ENCODE measurements around the gene TFDP2.

Gene TFDP2

DNA sequence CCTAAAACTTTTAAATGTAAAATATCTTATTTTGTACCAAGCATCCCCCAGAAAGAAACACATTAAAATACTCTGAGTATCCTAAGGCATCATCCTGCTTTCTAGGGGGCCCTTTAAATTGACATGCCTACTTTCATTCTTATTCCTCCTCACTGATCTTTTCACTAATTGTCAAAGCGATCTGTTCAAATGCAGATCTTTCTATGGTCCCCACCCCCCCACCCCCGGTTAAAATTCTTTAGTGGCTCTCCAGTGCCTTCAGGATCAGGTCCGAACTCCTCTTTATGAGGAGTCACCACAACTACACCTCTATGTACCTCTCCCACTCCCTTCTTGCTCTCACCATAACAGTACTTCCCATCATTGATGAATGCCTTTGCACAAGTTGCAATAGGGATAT is 19.2 kb upstream of the TFDP2 start:
- H3K9me3 ChIP-seq (ENCODE audit: control insufficient read depth, insufficient read depth, low read depth, low read length), result no peaks in the 10 kb centered on the region
- TF ChIP-seq HOXD13 (CRISPR knock-in tag; IDR thresholded peaks at IDR 0.05; ENCODE audit: borderline replicate concordance), result no peak
- TF ChIP-seq ZBTB21 (tag by site-specific recombination; IDR thresholded peaks at IDR 0.05), result no peak
- TF ChIP-seq, protein P1, sequence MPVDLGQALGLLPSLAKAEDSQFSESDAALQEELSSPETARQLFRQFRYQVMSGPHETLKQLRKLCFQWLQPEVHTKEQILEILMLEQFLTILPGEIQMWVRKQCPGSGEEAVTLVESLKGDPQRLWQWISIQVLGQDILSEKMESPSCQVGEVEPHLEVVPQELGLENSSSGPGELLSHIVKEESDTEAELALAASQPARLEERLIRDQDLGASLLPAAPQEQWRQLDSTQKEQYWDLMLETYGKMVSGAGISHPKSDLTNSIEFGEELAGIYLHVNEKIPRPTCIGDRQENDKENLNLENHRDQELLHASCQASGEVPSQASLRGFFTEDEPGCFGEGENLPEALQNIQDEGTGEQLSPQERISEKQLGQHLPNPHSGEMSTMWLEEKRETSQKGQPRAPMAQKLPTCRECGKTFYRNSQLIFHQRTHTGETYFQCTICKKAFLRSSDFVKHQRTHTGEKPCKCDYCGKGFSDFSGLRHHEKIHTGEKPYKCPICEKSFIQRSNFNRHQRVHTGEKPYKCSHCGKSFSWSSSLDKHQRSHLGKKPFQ (tag by site-specific recombination; IDR thresholded peaks at IDR 0.05), result no peak
- TF ChIP-seq ZNF146 (tag by site-specific recombination; IDR thresholded peaks at IDR 0.05), result no peak
- no peak for TF ChIP-seq ZNF621 (tag by site-specific recombination; IDR thresholded peaks at IDR 0.05)
- TF ChIP-seq ZNF292 (tag by site-specific recombination; IDR thresholded peaks at IDR 0.05; ENCODE audit: borderline replicate concordance, low read depth), result no peak
- no peak for TF ChIP-seq ZNF175 (tag by site-specific recombination; IDR thresholded peaks at IDR 0.05)
- no peak for TF ChIP-seq ZNF48 (tag by site-specific recombination; IDR thresholded peaks at IDR 0.05)
- TF ChIP-seq, protein P2, sequence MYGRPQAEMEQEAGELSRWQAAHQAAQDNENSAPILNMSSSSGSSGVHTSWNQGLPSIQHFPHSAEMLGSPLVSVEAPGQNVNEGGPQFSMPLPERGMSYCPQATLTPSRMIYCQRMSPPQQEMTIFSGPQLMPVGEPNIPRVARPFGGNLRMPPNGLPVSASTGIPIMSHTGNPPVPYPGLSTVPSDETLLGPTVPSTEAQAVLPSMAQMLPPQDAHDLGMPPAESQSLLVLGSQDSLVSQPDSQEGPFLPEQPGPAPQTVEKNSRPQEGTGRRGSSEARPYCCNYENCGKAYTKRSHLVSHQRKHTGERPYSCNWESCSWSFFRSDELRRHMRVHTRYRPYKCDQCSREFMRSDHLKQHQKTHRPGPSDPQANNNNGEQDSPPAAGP (tag by site-specific recombination; IDR thresholded peaks at IDR 0.05), result no peak
- no peak for TF ChIP-seq ZNF596 (tag by site-specific recombination; IDR thresholded peaks at IDR 0.05)
- TF ChIP-seq ZNF221 (tag by site-specific recombination; IDR thresholded peaks at IDR 0.05; ENCODE audit: borderline replicate concordance), result no peak
- no peak for TF ChIP-seq ZNF558 (tag by site-specific recombination; IDR thresholded peaks at IDR 0.05)
- TF ChIP-seq SP2 (tag by site-specific recombination; IDR thresholded peaks at IDR 0.05), result no peak
- TF ChIP-seq, protein P3, sequence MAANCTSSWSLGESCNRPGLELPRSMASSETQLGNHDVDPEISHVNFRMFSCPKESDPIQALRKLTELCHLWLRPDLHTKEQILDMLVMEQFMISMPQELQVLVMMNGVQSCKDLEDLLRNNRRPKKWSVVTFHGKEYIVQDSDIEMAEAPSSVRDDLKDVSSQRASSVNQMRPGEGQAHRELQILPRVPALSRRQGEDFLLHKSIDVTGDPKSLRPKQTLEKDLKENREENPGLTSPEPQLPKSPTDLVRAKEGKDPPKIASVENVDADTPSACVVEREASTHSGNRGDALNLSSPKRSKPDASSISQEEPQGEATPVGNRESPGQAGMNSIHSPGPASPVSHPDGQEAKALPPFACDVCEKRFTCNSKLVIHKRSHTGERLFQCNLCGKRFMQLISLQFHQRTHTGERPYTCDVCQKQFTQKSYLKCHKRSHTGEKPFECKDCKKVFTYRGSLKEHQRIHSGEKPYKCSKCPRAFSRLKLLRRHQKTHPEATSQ (tag by site-specific recombination; IDR thresholded peaks at IDR 0.05), result no peak
- no peak for TF ChIP-seq ZNF548 (tag by site-specific recombination; IDR thresholded peaks at IDR 0.05)
- TF ChIP-seq, protein P4, sequence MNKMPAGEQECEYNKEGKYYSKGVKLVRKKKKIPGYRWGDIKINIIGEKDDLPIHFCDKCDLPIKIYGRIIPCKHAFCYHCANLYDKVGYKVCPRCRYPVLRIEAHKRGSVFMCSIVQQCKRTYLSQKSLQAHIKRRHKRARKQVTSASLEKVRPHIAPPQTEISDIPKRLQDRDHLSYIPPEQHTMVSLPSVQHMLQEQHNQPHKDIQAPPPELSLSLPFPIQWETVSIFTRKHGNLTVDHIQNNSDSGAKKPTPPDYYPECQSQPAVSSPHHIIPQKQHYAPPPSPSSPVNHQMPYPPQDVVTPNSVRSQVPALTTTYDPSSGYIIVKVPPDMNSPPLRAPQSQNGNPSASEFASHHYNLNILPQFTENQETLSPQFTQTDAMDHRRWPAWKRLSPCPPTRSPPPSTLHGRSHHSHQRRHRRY (tag by site-specific recombination; IDR thresholded peaks at IDR 0.05), result no peak
- no peak for TF ChIP-seq ZNF426 (tag by site-specific recombination; IDR thresholded peaks at IDR 0.05)
- no peaks in the 10 kb centered on the region for H3K4me1 ChIP-seq (ENCODE audit: control insufficient read depth, insufficient read depth, low read length)
- ChIA-PET POLR2A (no interaction called here), CTCF (no interaction called here)
- peaks cover 20 to 40% of the 10 kb centered on the region in 2 experiments for H3K36me3 ChIP-seq (ENCODE audit: control insufficient read depth in 2 of 2, insufficient read depth in 1 of 2, low read length in 2 of 2)
- no peak overlapping the region for H3K27ac ChIP-seq (ENCODE audit: extremely low read depth, low read depth, low read length)
- H3K4me3 ChIP-seq (ENCODE audit: low read depth, low read length), result no peak overlapping the region

DNA sequence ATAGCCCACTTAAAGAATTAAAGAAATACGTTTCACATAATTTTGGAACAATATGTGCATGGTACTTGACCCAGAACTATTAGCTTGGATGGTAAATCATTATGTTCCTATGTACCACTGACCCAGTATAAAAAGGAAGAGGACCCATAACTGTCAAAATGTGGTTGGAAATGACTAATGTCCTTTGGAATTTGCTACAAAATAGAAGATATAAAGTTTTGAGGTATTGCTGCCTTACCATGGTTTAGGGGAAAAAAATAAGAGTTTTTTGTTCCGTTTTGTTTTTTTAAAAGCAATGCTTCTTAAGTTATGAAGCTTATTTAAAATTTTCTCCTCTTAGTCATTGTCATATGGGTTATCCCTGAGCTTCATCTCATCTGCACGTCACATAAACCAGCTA is 15.8 kb upstream of the TFDP2 start:
- H3K4me1 ChIP-seq (ENCODE audit: control insufficient read depth, insufficient read depth, low read length), result no peaks in the 10 kb centered on the region
- H3K27ac ChIP-seq (ENCODE audit: extremely low read depth, low read depth, low read length), result no peak overlapping the region
- TF ChIP-seq ZBTB48 (tag by site-specific recombination; IDR thresholded peaks at IDR 0.05) (no peak), ZNF664 (tag by site-specific recombination; IDR thresholded peaks at IDR 0.05) (no peak), ZNF366 (tag by site-specific recombination; conservative IDR thresholded peaks at IDR 0.05) (no peak), SETDB1 (IDR thresholded peaks at IDR 0.05; ENCODE audit: insufficient read length, low read length) (no peak), ZNF302 (tag by site-specific recombination; IDR thresholded peaks at IDR 0.05; ENCODE audit: low read depth) (no peak), ZNF416 (tag by site-specific recombination; IDR thresholded peaks at IDR 0.05) (no peak), ZIC2 (tag by site-specific recombination; IDR thresholded peaks at IDR 0.05) (no peak), GLIS2 (tag by site-specific recombination; IDR thresholded peaks at IDR 0.05) (no peak), FEZF1 (tag by site-specific recombination; IDR thresholded peaks at IDR 0.05) (no peak)
- CTCF ChIA-PET, result interaction anchor here (0.5 to 1.3 kb wide), 3 partner anchors 17 to 186 kb away, joined by 3 to 4 read pairs (median 3); no protein-coding TSS in a partner anchor
- H3K36me3 ChIP-seq (ENCODE audit: control insufficient read depth in 2 of 2, insufficient read depth in 1 of 2, low read length in 2 of 2), result peaks cover 3 to 31% of the 10 kb centered on the region in 2 experiments; a peak in 2 of 3 replicates
- no peaks in the 10 kb centered on the region for H3K9me3 ChIP-seq (ENCODE audit: control insufficient read depth, insufficient read depth, low read depth, low read length)
- H3K4me3 ChIP-seq (ENCODE audit: low read depth, low read length), result no peak overlapping the region
- POLR2A ChIA-PET, result no interaction called here
